Kidney (tissue), 14 donors: ENCODE data around the gene TRAPPC6A. TPM values are rescaled to one million over a fixed set of nuclear protein-coding genes. Genes with fewer than 3 reads are reported as not detected.

ENCODE experiments used
- DNase-seq, 5 donors: peaks; one replicate each; pipeline ENCODE4 v3.0.0-alpha.2; 2013 to 2020
- FAIRE-seq: peaks from 2 replicates; lab custom pipeline; 2012; peaks lifted over from hg19 to GRCh38; lab: Jason Lieb, UNC
- H3K27ac ChIP-seq, 2 donors: one replicate each; pipeline ENCODE4 v1.7.0; 2013; ENCODE audit warnings: low read depth in 2 of 2, low read length in 2 of 2, inconsistent platforms in 1 of 2
- H3K27me3 ChIP-seq: one replicate; pipeline ENCODE4 v1.7.1; 2013; ENCODE audit warnings: low read length, inconsistent platforms; ENCODE audit not compliant: control insufficient read depth, insufficient read depth
- H3K36me3 ChIP-seq, 3 donors: one replicate each; pipeline versions ENCODE4 v1.7.0 to v1.7.1; 2013; ENCODE audit warnings: low read length in 3 of 3, control low read depth in 1 of 3, inconsistent platforms in 1 of 3; ENCODE audit not compliant: insufficient read depth in 3 of 3, control insufficient read depth in 2 of 3
- H3K4me1 ChIP-seq, 3 donors: one replicate each; pipeline versions ENCODE4 v1.7.0 to v1.7.1; 2013; ENCODE audit warnings: low read length in 3 of 3, inconsistent platforms in 1 of 3, low read depth in 1 of 3; ENCODE audit not compliant: control insufficient read depth in 2 of 3, insufficient read depth in 2 of 3
- H3K4me3 ChIP-seq, 3 donors: one replicate each; pipeline versions ENCODE4 v1.7.0 to v1.8.1; 2013; ENCODE audit warnings: low read length in 3 of 3, control low read depth in 1 of 3, inconsistent platforms in 1 of 3
- H3K9ac ChIP-seq, 3 donors: one replicate each; pipeline versions ENCODE4 v1.7.0 to v1.7.1; 2013; ENCODE audit warnings: low read length in 3 of 3, control low read depth in 1 of 3, inconsistent platforms in 1 of 3
- H3K9me3 ChIP-seq, 3 donors: one replicate each; pipeline versions ENCODE4 v1.7.0 to v1.7.1; 2013; ENCODE audit warnings: low read length in 3 of 3, control low read depth in 1 of 3, inconsistent platforms in 1 of 3; ENCODE audit not compliant: control insufficient read depth in 2 of 3, insufficient read depth in 1 of 3
- CTCF ChIP-seq: IDR thresholded peaks from 3 replicates; pipeline ENCODE4 v1.5.1; 2012; ENCODE audit warnings: mild to moderate bottlenecking, moderate library complexity, borderline replicate concordance; ENCODE audit not compliant: insufficient read depth; ENCODE audit errors: extremely low read depth
- intact Hi-C: fragments of 100-400 bp; cut with DNase I; formaldehyde crosslinking; loops from one replicate; pipeline ENCODE4 v1.11.1; 2022
- polyA plus RNA-seq: library from polyadenylated mRNA; stranded (reverse); fragments of 350-450 nt; fragmentation: Illumina TruSeq; extraction: RNeasy Lipid Tissue Mini Kit (QIAGEN cat#74804); gene quantifications from one replicate; pipeline ENCODE4 v1.2.3, GENCODE V29; 2014; ENCODE audit warnings: low read depth, low replicate concordance; ENCODE audit not compliant: insufficient read depth
- total RNA-seq: library from RNA; stranded (reverse); fragmentation: NEBNext Ultra II Directional; extraction: Animal tissue kit (Norgen Biotek cat#: 25700); gene quantifications from one replicate; pipeline ENCODE4 v1.2.1, GENCODE V29; 2021
- donor health status: control.
- donor health status: control.
- donor health status: control.
- donor health status: control.
- donor health status: control.
- donor health status: DM: yes; HTN: yes; CAD: no.
- donor health status: Normal renal cell carcinoma (clear cell type).

Gene TRAPPC6A
- total and polyA plus RNA-seq, 2 donors from 2014 or later: 37.2 to 123 TPM

- H3K27me3 ChIP-seq: peaks cover 12% of the 10 kb centered on the region
- intact Hi-C loops: no loop called here
- no peak overlapping the region for H3K9ac ChIP-seq
- H3K4me3 ChIP-seq: no peak overlapping the region
- DNase-seq (peak in 1 of 5 donors; percentile 52), FAIRE-seq (no peak)
- no peak for TF ChIP-seq CTCF
- H3K9me3 ChIP-seq: no peaks in the 10 kb centered on the region
- H3K36me3 ChIP-seq: no peaks in the 10 kb centered on the region
- H3K27ac ChIP-seq: no peak overlapping the region
- H3K4me1 ChIP-seq: peaks cover 0 to 18% (median 0%) of the 10 kb centered on the region in 3 donors
Observed at GRCh38 chr19:45151821-45152503, 26.1 kb downstream of the TRAPPC6A start.

- peak in 1 of 5 donors; percentile 51 for DNase-seq
- H3K36me3 ChIP-seq: peaks cover 0 to 2% (median 0%) of the 10 kb centered on the region in 3 donors
- H3K27ac ChIP-seq: no peak overlapping the region
- H3K9me3 ChIP-seq: no peaks in the 10 kb centered on the region
- no peak for FAIRE-seq
- H3K4me3 ChIP-seq: no peak overlapping the region
- no peak overlapping the region for H3K9ac ChIP-seq
- peaks cover 0 to 18% (median 0%) of the 10 kb centered on the region in 3 donors for H3K4me1 ChIP-seq
- no peak for TF ChIP-seq CTCF
- H3K27me3 ChIP-seq: peaks cover 12% of the 10 kb centered on the region
- intact Hi-C loops: no loop called here
Observed at GRCh38 chr19:45151320-45151719, 26.7 kb downstream of the TRAPPC6A start.

GRCh38 chr19:45150751-45151281 lies 27.2 kb downstream of the TRAPPC6A start:
- no peak for FAIRE-seq

More at GRCh38 chr19:45150751-45151281, 27.2 kb downstream of the TRAPPC6A start:
- intact Hi-C loops: no loop called here
- peaks cover 12% of the 10 kb centered on the region for H3K27me3 ChIP-seq
- H3K4me1 ChIP-seq: peaks cover 0 to 18% (median 0%) of the 10 kb centered on the region in 3 donors
- peak in 2 of 5 donors; percentile 52 to 56 for DNase-seq
- no peak for TF ChIP-seq CTCF
- peaks cover 0 to 6% (median 0%) of the 10 kb centered on the region in 3 donors for H3K36me3 ChIP-seq
- H3K9ac ChIP-seq: no peak overlapping the region
- no peak overlapping the region for H3K27ac ChIP-seq
- H3K9me3 ChIP-seq: no peaks in the 10 kb centered on the region
- no peak overlapping the region for H3K4me3 ChIP-seq
